Heart right ventricle (tissue), 16 donors: ENCODE data around the gene RHOG. TPM values are rescaled to one million over a fixed set of nuclear protein-coding genes. Genes with fewer than 3 reads are reported as not detected.

Experiments
- ATAC-seq, 8 donors: fragments of 200-7000 bp; cut with Tn5 transposase; one replicate each; pipeline ENCODE4 v1.9.1; 2020; ENCODE audit warnings: mild to moderate bottlenecking in 8 of 8, moderate library complexity in 8 of 8, moderate number of reproducible peaks in 1 of 8
- DNase-seq, 2 donors: peaks; one replicate each; pipeline ENCODE4 v3.0.0-alpha.2; 2020
- H3K27ac ChIP-seq, 10 donors: fragments of 200-600 bp; sonication (generic) in 2 of 10; one replicate each; pipeline versions ENCODE4 v1.5.0 to v1.8.0; 2020 to 2022; ENCODE audit warnings: mild to moderate bottlenecking in 3 of 10
- H3K27me3 ChIP-seq, 7 donors: fragments of 200-600 bp; one replicate each; pipeline ENCODE4 v1.8.0; 2021 to 2022; ENCODE audit warnings: mild to moderate bottlenecking in 2 of 7
- H3K36me3 ChIP-seq, 9 donors: fragments of 200-600 bp; sonication (generic) in 1 of 9; one replicate each; pipeline versions ENCODE4 v1.5.0 to v1.8.0; 2020 to 2022; ENCODE audit warnings: mild to moderate bottlenecking in 2 of 9
- H3K4me1 ChIP-seq, 9 donors: fragments of 200-600 bp; sonication (generic) in 1 of 9; one replicate each; pipeline versions ENCODE4 v1.5.0 to v1.8.0; 2020 to 2022; ENCODE audit warnings: mild to moderate bottlenecking in 4 of 9
- H3K4me3 ChIP-seq, 10 donors: fragments of 200-600 bp; sonication (generic) in 2 of 10; one replicate each; pipeline versions ENCODE4 v1.5.0 to v1.8.0; 2020 to 2022; ENCODE audit warnings: mild to moderate bottlenecking in 7 of 10, moderate library complexity in 2 of 10
- H3K9me3 ChIP-seq, 11 donors: fragments of 200-600 bp in 10 of 11; sonication (generic) in 2 of 11; one replicate each; pipeline versions ENCODE4 v1.5.0 to v1.8.0; 2013 to 2022; ENCODE audit warnings: mild to moderate bottlenecking in 2 of 11, control low read depth in 1 of 11, moderate library complexity in 1 of 11
- CTCF ChIP-seq, 9 donors: fragments of 200-600 bp; sonication (generic) in 2 of 9; IDR thresholded peaks; one replicate each; pipeline versions ENCODE4 v1.5.0 to v1.8.0; 2021 to 2022; ENCODE audit warnings: antibody characterized with exemption in 9 of 9, mild to moderate bottlenecking in 5 of 9, moderate library complexity in 1 of 9
- WGBS, 2 donors: extraction: QIAGEN DNeasy Blood & Tissue Kit; methylation state at CpG; one replicate each; pipeline ENCODE4 v1.1.7; 2013; ENCODE audit warnings: inconsistent platforms in 1 of 2; 5-methylcytosine and 5-hydroxymethylcytosine counted together
- intact Hi-C, 10 donors: fragments of 100-400 bp; cut with DNase I; formaldehyde crosslinking; loops; one replicate each; pipeline versions ENCODE4 v1.11.1 to v1.14.2; 2022
- polyA plus RNA-seq, 2 donors: library from polyadenylated mRNA; stranded (reverse); fragments of 200-250 nt; gene quantifications; one replicate each; pipeline ENCODE4 v1.2.3, GENCODE V29; 2013
- total RNA-seq, 10 donors: library from RNA; stranded (reverse); fragmentation: NEBNext Ultra II Directional in 3 of 10; extraction: Animal tissue kit (Norgen Biotek cat#: 25700) in 3 of 10; gene quantifications; one replicate each; pipeline versions ENCODE4 v1.2.1 to v1.2.4, GENCODE V29; 2021 to 2023
- donor health status: Arrhythmogenic right ventricular cardiomyopathy.
- donor health status: ischemic (EF 13 %, LVEDD 7.1; RV severe dilation, severe dysfunction).
- donor health status: healthy with polysubstance abuse.
- donor health status: DM: no; HTN: yes; CAD: no.
- donor health status: DM: no; HTN: no; CAD: no.
- donor health status: ischemic (EF 25% LVEDD 6.9; RV normal size, moderate dysfunction).
- donor health status: ischemic (EF 25% LVEDD 5.7; RV mildly dilated, moderate dysfunction).
- donor health status: healthy.
- donor health status: DM: yes; HTN: yes; CAD: no.
- donor health status: Ischemic cardiomyopathy.
- donor health status: ischemic (EF 35%, LVEDD 5.7; RV mildly dilated, moderate dysfunction).
- donor health status: nonischemic (EF 11% LVEDD 7.7; RV severe dilation, severe dysfunction).
- donor health status: DM: yes; HTN: yes; CAD: no.
- donor health status: PGD.
- donor health status: ischemic (EF 29% LVEDD 5.4; RV normal size, mild dysfunction).
- donor health status: nonischemic (EF 23%, LVEDD 6.1; RV moderate dilation, normal function).

The RHOG gene
- total and polyA plus RNA-seq, 12 donors = 15.3 to 55.7 (median 20.5) TPM

GRCh38 chr11:3830730-3831129 is 10.0 kb downstream of the RHOG start:
- DNase-seq (no peak), ATAC-seq (no peak)
- Histone ChIP-seq H3K4me1 (peaks cover 16 to 81% (median 47%) of the 10 kb centered on the region in 9 donors), H3K36me3 (peaks cover 0 to 76% (median 16%) of the 10 kb centered on the region in 9 donors), H3K27ac (peak overlapping the region in 5 of 10 donors; percentile 29 to 100 (median 51)), H3K4me3 (no peak overlapping the region), H3K27me3 (no peaks in the 10 kb centered on the region), H3K9me3 (no peaks in the 10 kb centered on the region)
- intact Hi-C loops = no loop called here
- 71 to 82% methylated on average over 1 of the region's 1 CpG for WGBS, 2 donors
- no peak for TF ChIP-seq CTCF (IDR thresholded peaks at IDR 0.05)

GRCh38 chr11:3830088-3830487 is 10.7 kb downstream of the RHOG start:
- no peak for ATAC-seq

GRCh38 chr11:3827434-3828186 is 13.1 kb downstream of the RHOG start:
- Histone ChIP-seq H3K27ac (no peak overlapping the region), H3K4me3 (no peak overlapping the region), H3K4me1 (peaks cover 8 to 66% (median 21%) of the 10 kb centered on the region in 9 donors), H3K27me3 (no peaks in the 10 kb centered on the region), H3K9me3 (no peaks in the 10 kb centered on the region), H3K36me3 (peaks cover 0 to 61% (median 16%) of the 10 kb centered on the region in 9 donors)
- intact Hi-C loops = no loop called here
- no peak for TF ChIP-seq CTCF (IDR thresholded peaks at IDR 0.05)
- 92% methylated on average over 35 of the region's 35 CpGs for WGBS, 2 donors
- DNase-seq (no peak), ATAC-seq (no peak)

More at GRCh38 chr11:3830088-3830487, 10.7 kb downstream of the RHOG start:
- no peaks in the 10 kb centered on the region for H3K27me3 ChIP-seq
- peaks cover 0 to 80% (median 16%) of the 10 kb centered on the region in 9 donors for H3K36me3 ChIP-seq
- no peak for DNase-seq
- intact Hi-C loops = no loop called here
- no peaks in the 10 kb centered on the region for H3K9me3 ChIP-seq
- peak overlapping the region in 1 of 10 donors; percentile 100 for H3K27ac ChIP-seq
- no peak overlapping the region for H3K4me3 ChIP-seq
- TF ChIP-seq CTCF (IDR thresholded peaks at IDR 0.05) = no peak
- peaks cover 14 to 81% (median 41%) of the 10 kb centered on the region in 9 donors for H3K4me1 ChIP-seq
- WGBS, 2 donors = 95 to 97% methylated on average over 3 of the region's 3 CpGs

- no peak for DNase-seq
- Histone ChIP-seq H3K36me3 (peaks cover 0 to 61% (median 16%) of the 10 kb centered on the region in 9 donors), H3K4me1 (peaks cover 4 to 57% (median 12%) of the 10 kb centered on the region in 9 donors), H3K27ac (no peak overlapping the region), H3K9me3 (no peaks in the 10 kb centered on the region), H3K4me3 (no peak overlapping the region), H3K27me3 (no peaks in the 10 kb centered on the region)
- intact Hi-C loops = no loop called here
- TF ChIP-seq CTCF (IDR thresholded peaks at IDR 0.05) = no peak
- no peak for ATAC-seq
- WGBS, 2 donors = 92% methylated on average over 3 of the region's 3 CpGs
Measured at GRCh38 chr11:3826721-3827120, 14.0 kb downstream of the RHOG start.
